ENCODE data around the gene B3GNT3. TPM values are rescaled to one million over a fixed set of nuclear protein-coding genes. Genes with fewer than 3 reads are reported as not detected.

B3GNT3 gene
- total and polyA plus RNA-seq, 2 of the 13 experiments (the other 11 are each of a cell fraction or from before 2014, with no cell fraction given): 0.86 to 4.0 TPM

DNA sequence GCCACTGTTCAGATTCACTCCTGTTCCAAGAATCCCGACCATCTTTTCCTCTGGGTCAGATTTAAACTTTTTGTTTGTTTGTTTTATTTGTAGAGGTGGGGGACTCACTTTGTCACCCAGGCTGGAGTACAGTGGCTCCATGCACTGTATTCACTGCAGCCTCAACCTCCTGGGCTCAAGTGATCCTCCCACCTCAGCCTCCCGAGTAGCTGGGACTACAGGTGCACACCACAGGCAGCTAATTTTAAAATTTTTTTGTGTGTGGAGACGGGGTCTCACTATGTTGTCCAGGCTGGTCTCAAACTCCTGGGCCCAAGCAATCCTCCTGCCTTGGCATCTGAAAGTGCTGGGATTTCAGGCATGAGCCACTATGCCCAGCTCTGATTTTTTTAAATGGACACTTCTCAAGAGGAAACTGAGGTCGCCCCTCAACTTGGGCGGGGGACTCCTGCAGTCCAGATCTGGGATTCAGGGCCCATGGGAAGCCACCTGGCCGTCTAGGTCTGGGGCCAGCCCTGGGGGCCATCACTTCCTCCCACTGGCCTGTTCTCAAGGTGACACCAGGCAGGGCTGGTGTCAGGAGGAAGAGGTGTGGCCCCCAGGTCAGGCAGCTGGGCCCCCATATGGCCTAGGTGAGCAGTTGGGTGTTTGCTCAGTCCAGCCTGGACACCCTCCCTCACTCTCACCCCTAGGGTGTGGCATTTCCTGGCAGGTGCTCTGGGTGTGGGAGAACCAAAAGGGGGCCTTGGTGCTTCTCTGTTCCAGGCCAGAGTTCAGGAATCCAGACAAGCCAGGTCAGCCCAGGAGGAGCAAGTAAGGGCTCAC lies 1.3 kb downstream of the B3GNT3 start (continued):
- no peak for TF ChIP-seq LCORL (IDR thresholded peaks at IDR 0.05)
- TF ChIP-seq LCORL (CRISPR knock-in tag; IDR thresholded peaks at IDR 0.05): peak; percentile 75
- TF ChIP-seq ARID5B (CRISPR knock-in tag; IDR thresholded peaks at IDR 0.05): 0 out of 2 replicates have a peak, but pooled peaks have one; percentile 24
- no peak for TF ChIP-seq THRA (CRISPR knock-in tag; IDR thresholded peaks at IDR 0.05; ENCODE audit: borderline replicate concordance)
- TF ChIP-seq PAF1 (CRISPR knock-in tag; IDR thresholded peaks at IDR 0.05): no peak
- TF ChIP-seq ZNF343 (CRISPR knock-in tag; IDR thresholded peaks at IDR 0.05): no peak
- TF ChIP-seq ZNF713 (CRISPR knock-in tag; IDR thresholded peaks at IDR 0.05): no peak
- TF ChIP-seq NONO (IDR thresholded peaks at IDR 0.05): no peak
- no peak for TF ChIP-seq NONO (CRISPR knock-in tag; conservative IDR thresholded peaks at IDR 0.05)
- no peak for TF ChIP-seq ZNF414 (CRISPR knock-in tag; IDR thresholded peaks at IDR 0.05)
- TF ChIP-seq HES4 (CRISPR knock-in tag; IDR thresholded peaks at IDR 0.05; ENCODE audit: borderline replicate concordance): no peak
- TF ChIP-seq ZBTB38 (CRISPR knock-in tag; IDR thresholded peaks at IDR 0.05): no peak
- TF ChIP-seq, protein P1, sequence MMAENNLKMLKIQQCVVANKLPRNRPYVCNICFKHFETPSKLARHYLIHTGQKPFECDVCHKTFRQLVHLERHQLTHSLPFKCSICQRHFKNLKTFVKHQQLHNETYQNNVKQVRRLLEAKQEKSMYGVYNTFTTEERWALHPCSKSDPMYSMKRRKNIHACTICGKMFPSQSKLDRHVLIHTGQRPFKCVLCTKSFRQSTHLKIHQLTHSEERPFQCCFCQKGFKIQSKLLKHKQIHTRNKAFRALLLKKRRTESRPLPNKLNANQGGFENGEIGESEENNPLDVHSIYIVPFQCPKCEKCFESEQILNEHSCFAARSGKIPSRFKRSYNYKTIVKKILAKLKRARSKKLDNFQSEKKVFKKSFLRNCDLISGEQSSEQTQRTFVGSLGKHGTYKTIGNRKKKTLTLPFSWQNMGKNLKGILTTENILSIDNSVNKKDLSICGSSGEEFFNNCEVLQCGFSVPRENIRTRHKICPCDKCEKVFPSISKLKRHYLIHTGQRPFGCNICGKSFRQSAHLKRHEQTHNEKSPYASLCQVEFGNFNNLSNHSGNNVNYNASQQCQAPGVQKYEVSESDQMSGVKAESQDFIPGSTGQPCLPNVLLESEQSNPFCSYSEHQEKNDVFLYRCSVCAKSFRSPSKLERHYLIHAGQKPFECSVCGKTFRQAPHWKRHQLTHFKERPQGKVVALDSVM (CRISPR knock-in tag; IDR thresholded peaks at IDR 0.05): peak; percentile 90
- TF ChIP-seq SMAD3 (CRISPR knock-in tag; IDR thresholded peaks at IDR 0.05): no peak
- no peak for TF ChIP-seq ZNF605 (CRISPR knock-in tag; IDR thresholded peaks at IDR 0.05)
- TF ChIP-seq ZC3H4 (CRISPR knock-in tag; IDR thresholded peaks at IDR 0.05; ENCODE audit: borderline replicate concordance): no peak
- TF ChIP-seq MIXL1 (CRISPR knock-in tag; IDR thresholded peaks at IDR 0.05): no peak
- TF ChIP-seq DR1 (CRISPR knock-in tag; IDR thresholded peaks at IDR 0.05): no peak
- TF ChIP-seq, protein P2, sequence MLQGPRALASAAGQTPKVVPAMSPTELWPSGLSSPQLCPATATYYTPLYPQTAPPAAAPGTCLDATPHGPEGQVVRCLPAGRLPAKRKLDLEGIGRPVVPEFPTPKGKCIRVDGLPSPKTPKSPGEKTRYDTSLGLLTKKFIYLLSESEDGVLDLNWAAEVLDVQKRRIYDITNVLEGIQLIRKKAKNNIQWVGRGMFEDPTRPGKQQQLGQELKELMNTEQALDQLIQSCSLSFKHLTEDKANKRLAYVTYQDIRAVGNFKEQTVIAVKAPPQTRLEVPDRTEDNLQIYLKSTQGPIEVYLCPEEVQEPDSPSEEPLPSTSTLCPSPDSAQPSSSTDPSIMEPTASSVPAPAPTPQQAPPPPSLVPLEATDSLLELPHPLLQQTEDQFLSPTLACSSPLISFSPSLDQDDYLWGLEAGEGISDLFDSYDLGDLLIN (CRISPR knock-in tag; IDR thresholded peaks at IDR 0.05; ENCODE audit: borderline replicate concordance): no peak
- peak; percentile 55; the same call in 1 of the 2 replicates for TF ChIP-seq ELF3 (CRISPR knock-in tag; IDR thresholded peaks at IDR 0.05)

Data from HepG2 (cell line).